Nephron (organoid): ENCODE measurements around the gene NOX5.

Experiments
- H3K27ac Mint-ChIP-seq, 3 experiments: 2 replicates each; pipeline ENCODE4 v1.8.0; 2020; ENCODE audit warnings: mixed read lengths in 3 of 3, mild to moderate bottlenecking in 2 of 3, moderate library complexity in 1 of 3
- H3K27me3 Mint-ChIP-seq: 2 replicates; pipeline ENCODE4 v1.8.0; 2021; ENCODE audit warnings: low read depth, mild to moderate bottlenecking, moderate library complexity, mixed read lengths
- H3K36me3 Mint-ChIP-seq: 2 replicates; pipeline ENCODE4 v1.8.0; 2020; ENCODE audit warnings: low read depth, mixed read lengths
- H3K4me1 Mint-ChIP-seq: 2 replicates; pipeline ENCODE4 v1.8.0; 2020; ENCODE audit warnings: mixed read lengths
- H3K4me3 Mint-ChIP-seq, 3 experiments: 2 replicates each; pipeline ENCODE4 v1.8.0; 2020; ENCODE audit warnings: mild to moderate bottlenecking in 3 of 3, mixed read lengths in 3 of 3, moderate library complexity in 2 of 3
- H3K9me3 Mint-ChIP-seq: 2 replicates; pipeline ENCODE4 v1.8.0; 2020; ENCODE audit warnings: mixed read lengths
- TF ChIP-seq, protein P1 (sequence below), 3 experiments: fragments of 200-600 bp; sonication (generic); IDR thresholded peaks; one replicate each; pipeline ENCODE4 v1.5.0; 2021; ENCODE audit warnings: antibody characterized with exemption in 3 of 3; ENCODE audit not compliant: unreplicated experiment in 3 of 3

Gene NOX5

DNA sequence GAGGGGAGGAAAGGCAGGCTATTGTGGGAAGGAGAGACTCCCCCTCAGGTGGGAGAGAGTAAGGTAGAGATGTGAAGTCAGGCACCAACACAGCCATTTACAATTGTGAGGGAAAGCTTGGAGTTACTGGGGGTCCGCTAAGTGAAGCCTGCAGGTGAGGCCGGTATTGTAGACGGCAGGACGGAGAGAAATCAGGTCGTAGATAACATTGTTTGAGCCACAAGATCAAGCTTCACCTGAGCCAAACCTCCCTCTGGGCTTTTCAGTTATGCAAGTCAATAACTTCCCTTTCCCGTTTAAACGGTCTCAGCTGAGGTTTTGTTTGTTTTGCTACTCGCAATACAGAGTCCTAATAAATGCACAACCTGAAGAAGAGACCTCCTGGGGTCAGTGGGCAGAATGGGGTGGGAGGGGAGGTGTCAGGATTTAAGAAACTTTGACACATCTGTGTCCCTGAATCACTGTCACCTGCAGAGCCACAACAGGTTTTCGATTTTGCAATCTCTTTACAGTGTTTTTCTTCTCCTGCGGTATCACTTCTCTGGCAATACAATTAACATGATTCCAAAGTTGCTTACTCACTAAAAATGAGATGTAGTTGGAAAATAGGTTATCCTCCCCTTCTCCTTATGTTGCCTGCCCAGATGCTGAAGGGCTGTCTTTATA, 73.9 kb downstream of the NOX5 start:
- Mint-ChIP-seq H3K27me3 (peaks cover 45% of the 10 kb centered on the region), H3K27ac (no peak overlapping the region), H3K4me1 (peaks cover 48% of the 10 kb centered on the region), H3K9me3 (no peaks in the 10 kb centered on the region), H3K36me3 (no peaks in the 10 kb centered on the region), H3K4me3 (no peak overlapping the region)
- TF ChIP-seq, protein P1, sequence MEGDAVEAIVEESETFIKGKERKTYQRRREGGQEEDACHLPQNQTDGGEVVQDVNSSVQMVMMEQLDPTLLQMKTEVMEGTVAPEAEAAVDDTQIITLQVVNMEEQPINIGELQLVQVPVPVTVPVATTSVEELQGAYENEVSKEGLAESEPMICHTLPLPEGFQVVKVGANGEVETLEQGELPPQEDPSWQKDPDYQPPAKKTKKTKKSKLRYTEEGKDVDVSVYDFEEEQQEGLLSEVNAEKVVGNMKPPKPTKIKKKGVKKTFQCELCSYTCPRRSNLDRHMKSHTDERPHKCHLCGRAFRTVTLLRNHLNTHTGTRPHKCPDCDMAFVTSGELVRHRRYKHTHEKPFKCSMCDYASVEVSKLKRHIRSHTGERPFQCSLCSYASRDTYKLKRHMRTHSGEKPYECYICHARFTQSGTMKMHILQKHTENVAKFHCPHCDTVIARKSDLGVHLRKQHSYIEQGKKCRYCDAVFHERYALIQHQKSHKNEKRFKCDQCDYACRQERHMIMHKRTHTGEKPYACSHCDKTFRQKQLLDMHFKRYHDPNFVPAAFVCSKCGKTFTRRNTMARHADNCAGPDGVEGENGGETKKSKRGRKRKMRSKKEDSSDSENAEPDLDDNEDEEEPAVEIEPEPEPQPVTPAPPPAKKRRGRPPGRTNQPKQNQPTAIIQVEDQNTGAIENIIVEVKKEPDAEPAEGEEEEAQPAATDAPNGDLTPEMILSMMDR (IDR thresholded peaks at IDR 0.05; ENCODE audit: unreplicated experiment in 3 of 3), result no peak

DNA sequence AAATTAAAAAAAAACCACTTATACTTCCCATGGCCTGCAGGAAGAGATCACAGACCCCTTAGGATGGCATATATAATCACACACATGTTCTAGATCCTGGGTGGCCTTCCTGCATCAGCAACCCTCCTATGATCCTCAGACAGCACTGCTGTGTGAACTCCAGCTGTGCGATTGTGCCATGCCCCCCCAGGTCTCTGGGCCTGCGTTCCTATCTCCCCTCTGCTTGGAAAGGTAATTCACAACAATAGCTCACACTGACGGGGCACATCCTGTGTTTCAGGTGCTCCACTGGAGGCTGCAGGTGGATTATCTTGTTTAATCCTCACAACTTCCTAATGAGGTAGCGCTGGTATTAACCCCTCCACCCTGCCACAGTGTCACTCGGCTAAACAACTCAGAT, 74.8 kb downstream of the NOX5 start:
- Mint-ChIP-seq H3K27ac (no peak overlapping the region), H3K9me3 (no peaks in the 10 kb centered on the region), H3K27me3 (peaks cover 48% of the 10 kb centered on the region), H3K4me1 (peaks cover 44% of the 10 kb centered on the region), H3K4me3 (no peak overlapping the region), H3K36me3 (no peaks in the 10 kb centered on the region)
- TF ChIP-seq, protein P1 (IDR thresholded peaks at IDR 0.05; ENCODE audit: unreplicated experiment in 3 of 3), result no peak

GRCh38 chr15:69090197-69090948, 75.9 kb downstream of the NOX5 start:
- TF ChIP-seq, protein P1 (IDR thresholded peaks at IDR 0.05; ENCODE audit: unreplicated experiment in 3 of 3), result no peak
- Mint-ChIP-seq H3K9me3 (no peaks in the 10 kb centered on the region), H3K4me3 (no peak overlapping the region), H3K27ac (no peak overlapping the region), H3K27me3 (peaks cover 53% of the 10 kb centered on the region), H3K4me1 (peaks cover 44% of the 10 kb centered on the region), H3K36me3 (no peaks in the 10 kb centered on the region)

GRCh38 chr15:69091654-69092053, 77.2 kb downstream of the NOX5 start:
- Mint-ChIP-seq H3K9me3 (no peaks in the 10 kb centered on the region), H3K36me3 (no peaks in the 10 kb centered on the region), H3K27ac (no peak overlapping the region), H3K4me1 (peaks cover 47% of the 10 kb centered on the region), H3K27me3 (peaks cover 45% of the 10 kb centered on the region), H3K4me3 (no peak overlapping the region)
- TF ChIP-seq, protein P1 (IDR thresholded peaks at IDR 0.05; ENCODE audit: unreplicated experiment in 3 of 3), result no peak

DNA sequence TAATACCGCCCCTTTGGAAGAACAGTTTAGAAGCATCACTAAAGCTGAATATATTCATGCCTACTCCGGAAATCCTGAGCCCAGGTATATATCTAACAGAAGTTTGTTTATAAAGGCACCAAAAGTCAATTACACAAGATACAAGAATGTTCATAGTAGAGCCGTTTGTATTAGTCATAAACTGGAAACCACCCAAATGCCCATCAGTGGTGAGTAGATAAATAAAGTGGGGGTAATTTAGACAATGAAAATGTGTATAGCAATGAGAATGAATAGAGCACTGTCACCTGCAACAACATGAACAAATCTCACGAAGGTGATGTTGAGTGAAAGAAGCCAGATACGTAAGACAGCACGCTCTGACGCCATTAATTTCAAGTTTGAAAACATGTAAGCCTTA, 77.7 kb downstream of the NOX5 start:
- Mint-ChIP-seq H3K36me3 (no peaks in the 10 kb centered on the region), H3K27ac (no peak overlapping the region), H3K4me3 (no peak overlapping the region), H3K4me1 (peaks cover 44% of the 10 kb centered on the region), H3K9me3 (no peaks in the 10 kb centered on the region), H3K27me3 (peaks cover 45% of the 10 kb centered on the region)
- TF ChIP-seq, protein P1 (IDR thresholded peaks at IDR 0.05; ENCODE audit: unreplicated experiment in 3 of 3), result no peak
